HEK293 (cell line): ENCODE data around the gene PIGQ.
A peak's percentile ranks its signal among the peaks of the same experiment; 100 is the strongest.

ENCODE experiments used
- CTCF ChIA-PET: fragments of 350-600 bp; formaldehyde crosslinking; extraction: SDS; loops from one replicate; lab custom pipeline; 2021; ENCODE audit warnings: antibody characterized with exemption; lab: Yijun Ruan, JAX
- POLR2A ChIA-PET: fragments of 300-600 bp; formaldehyde crosslinking; extraction: SDS; loops from one replicate; lab custom pipeline; 2020; ENCODE audit warnings: antibody characterized with exemption, inconsistent platforms; lab: Yijun Ruan, JAX
- H3K27ac ChIP-seq: fragments of 200-500 bp; sonication (Bioruptor generic); 2 replicates; pipeline ENCODE4 v1.5.1; 2014; ENCODE audit warnings: low read depth, low read length, control low read depth, inconsistent platforms; ENCODE audit errors: extremely low read depth
- H3K36me3 ChIP-seq, 2 experiments: fragments of 200-500 bp in 1 of 2; sonication (Bioruptor generic) in 1 of 2; 1 replicate in 1 of 2; 2 replicates in 1 of 2; pipeline ENCODE4 v1.5.1; 2014 to 2017; ENCODE audit warnings: inconsistent platforms in 2 of 2, low read length in 2 of 2; ENCODE audit not compliant: control insufficient read depth in 2 of 2, insufficient read depth in 1 of 2
- H3K4me1 ChIP-seq: fragments of 200-500 bp; sonication (Bioruptor generic); 2 replicates; pipeline ENCODE4 v1.5.1; 2014; ENCODE audit warnings: mild to moderate bottlenecking, low read length, inconsistent platforms; ENCODE audit not compliant: control insufficient read depth, insufficient read depth
- H3K4me3 ChIP-seq: 2 replicates; pipeline ENCODE4 v1.5.1; 2011; ENCODE audit warnings: low read depth, mild to moderate bottlenecking, control low read depth, low read length, moderate library complexity
- H3K9me3 ChIP-seq: fragments of 200-500 bp; sonication (Bioruptor generic); 2 replicates; pipeline ENCODE4 v1.5.1; 2014; ENCODE audit warnings: low read depth, low read length, inconsistent platforms; ENCODE audit not compliant: control insufficient read depth, insufficient read depth
- GLIS1 ChIP-seq: fragments of 450-650 bp; formaldehyde crosslinking; IDR thresholded peaks from 2 replicates; pipeline ENCODE4 v1.5.1; 2016; ENCODE audit warnings: missing biosample characterization, missing genetic modification characterization
- HOXA7 ChIP-seq: sonication (generic); formaldehyde crosslinking; IDR thresholded peaks from 2 replicates; pipeline ENCODE4 v1.8.1; 2022; ENCODE audit warnings: missing genetic modification reagents, borderline replicate concordance
- PRDM10 ChIP-seq: fragments of 450-650 bp; formaldehyde crosslinking; IDR thresholded peaks from 2 replicates; pipeline ENCODE4 v1.5.1; 2016; ENCODE audit warnings: missing biosample characterization, missing genetic modification characterization
- SALL2 ChIP-seq: fragments of 450-650 bp; formaldehyde crosslinking; IDR thresholded peaks from 2 replicates; pipeline ENCODE4 v1.5.0; 2017; ENCODE audit warnings: missing biosample characterization, mild to moderate bottlenecking, missing genetic modification characterization, borderline replicate concordance
- TCF7L2 ChIP-seq: IDR thresholded peaks from 2 replicates; pipeline ENCODE4 v1.6.1; 2011; ENCODE audit warnings: low read depth, mild to moderate bottlenecking, inconsistent platforms, low read length, moderate library complexity, borderline replicate concordance
- YY1 ChIP-seq: fragments of 450-650 bp; formaldehyde crosslinking; IDR thresholded peaks from 2 replicates; pipeline ENCODE4 v1.5.1; 2018; ENCODE audit warnings: missing biosample characterization, missing genetic modification characterization
- ZBTB17 ChIP-seq: fragments of 450-650 bp; formaldehyde crosslinking; IDR thresholded peaks from 2 replicates; pipeline ENCODE4 v1.5.1; 2016; ENCODE audit warnings: missing biosample characterization, missing genetic modification characterization
- ZBTB20 ChIP-seq: fragments of 450-650 bp; formaldehyde crosslinking; IDR thresholded peaks from 2 replicates; pipeline ENCODE4 v1.5.1; 2016; ENCODE audit warnings: missing biosample characterization, missing genetic modification characterization
- ZBTB26 ChIP-seq: fragments of 450-650 bp; formaldehyde crosslinking; optimal IDR thresholded peaks from 2 replicates; pipeline ENCODE3; 2016; ENCODE audit warnings: missing biosample characterization, mild to moderate bottlenecking, missing genetic modification characterization
- ZBTB44 ChIP-seq: fragments of 450-650 bp; IDR thresholded peaks from 2 replicates; pipeline ENCODE4 v1.5.1; 2018; ENCODE audit warnings: missing biosample characterization, mild to moderate bottlenecking, missing genetic modification characterization
- ZFP3 ChIP-seq: fragments of 450-650 bp; formaldehyde crosslinking; IDR thresholded peaks from 2 replicates; pipeline ENCODE4 v1.5.1; 2016; ENCODE audit warnings: low read depth, missing biosample characterization, missing genetic modification characterization
- ZIC2 ChIP-seq: fragments of 450-650 bp; formaldehyde crosslinking; IDR thresholded peaks from 2 replicates; pipeline ENCODE4 v1.5.1; 2016; ENCODE audit warnings: missing biosample characterization, missing genetic modification characterization
- ZNF112 ChIP-seq: fragments of 450-650 bp; formaldehyde crosslinking; IDR thresholded peaks from 2 replicates; pipeline ENCODE4 v1.5.0; 2017; ENCODE audit warnings: missing biosample characterization, missing genetic modification characterization
- ZNF394 ChIP-seq: fragments of 450-650 bp; formaldehyde crosslinking; IDR thresholded peaks from 2 replicates; pipeline ENCODE4 v1.5.1; 2016; ENCODE audit warnings: missing biosample characterization, missing genetic modification characterization, mild to moderate bottlenecking, moderate library complexity, borderline replicate concordance
- ZNF626 ChIP-seq: fragments of 450-650 bp; sonication (Bioruptor Pico); formaldehyde crosslinking; IDR thresholded peaks from 2 replicates; pipeline ENCODE4 v1.5.1; 2018; ENCODE audit warnings: missing biosample characterization, missing genetic modification characterization, inconsistent platforms
- ZNF639 ChIP-seq: fragments of 450-650 bp; formaldehyde crosslinking; IDR thresholded peaks from 2 replicates; pipeline ENCODE4 v1.5.1; 2016; ENCODE audit warnings: missing biosample characterization, missing genetic modification characterization
- ZNF677 ChIP-seq: fragments of 450-650 bp; IDR thresholded peaks from 2 replicates; pipeline ENCODE4 v1.5.0; 2018; ENCODE audit warnings: missing biosample characterization, mild to moderate bottlenecking, missing genetic modification characterization, moderate library complexity

Gene PIGQ

GRCh38 chr16:525520-526180 lies 44.1 kb upstream of the PIGQ start (continued):
- TF ChIP-seq PRDM10 (tag by site-specific recombination) = peak; percentile 91
- TF ChIP-seq TCF7L2 = no peak

GRCh38 chr16:526181-527014 lies 43.4 kb upstream of the PIGQ start:
- Histone ChIP-seq H3K4me1 (peaks cover 8% of the 10 kb centered on the region), H3K36me3 (peaks cover 0 to 23% of the 10 kb centered on the region in 2 experiments; a peak in 1 of 3 replicates), H3K4me3 (peak overlapping the region; percentile 73), H3K9me3 (no peaks in the 10 kb centered on the region), H3K27ac (peak overlapping the region; percentile 97)
- TF ChIP-seq ZBTB44 (tag by site-specific recombination) = no peak
- peak; percentile 67 for TF ChIP-seq GLIS1
- peak; percentile 80 for TF ChIP-seq ZIC2 (tag by site-specific recombination)
- 0 out of 2 replicates have a peak, but pooled peaks have one; percentile 51 for TF ChIP-seq ZBTB17 (tag by site-specific recombination)
- CTCF ChIA-PET = interaction anchor here (0.6 to 0.9 kb wide), 4 partner anchors 14 to 1845 kb away, joined by 3 read pairs; no protein-coding TSS in a partner anchor
- POLR2A ChIA-PET = interaction anchor here (0.5 to 1.8 kb wide), 14 partner anchors 8 to 144 kb away, joined by 3 to 6 read pairs (median 4); partner anchors contain the start of genes DECR2, METTL26, NHLRC4 and RAB40C

GRCh38 chr16:527015-527903 lies 42.5 kb upstream of the PIGQ start, which contains the start of gene CAPN15:
Gene CAPN15 (plus strand): TSS chr16:527712. CDS start chr16:546839, 19,127 bp downstream.
- POLR2A ChIA-PET = interaction anchor here (0.5 to 1.8 kb wide), 12 partner anchors 9 to 145 kb away, joined by 3 to 6 read pairs (median 4); partner anchors contain the start of genes DECR2, METTL26, NHLRC4 and RAB40C
- peak within 1 kb of the TSS; percentile 73 for H3K4me3 ChIP-seq
- no peaks in the 10 kb centered on the region for H3K9me3 ChIP-seq
- peaks cover 0 to 22% of the 10 kb centered on the region in 2 experiments; a peak in 2 of 3 replicates for H3K36me3 ChIP-seq
- H3K4me1 ChIP-seq = peaks cover 8% of the 10 kb centered on the region
- H3K27ac ChIP-seq = peak within 1 kb of the TSS; percentile 97
- CTCF ChIA-PET = interaction anchor here (0.6 to 0.7 kb wide), 3 partner anchors 13 to 1844 kb away, joined by 3 read pairs; no protein-coding TSS in a partner anchor
- TF ChIP-seq YY1 (tag by site-specific recombination) (peak; percentile 50), ZNF639 (no peak), ZNF112 (tag by site-specific recombination) (no peak), ZBTB44 (tag by site-specific recombination) (no peak), ZNF394 (peak; percentile 71; the same call in 1 of the 2 replicates), ZFP3 (tag by site-specific recombination) (no peak), HOXA7 (CRISPR knock-in tag) (no peak), ZNF626 (tag by site-specific recombination) (no peak), SALL2 (tag by site-specific recombination) (no peak), ZBTB26 (tag by site-specific recombination) (peak; percentile 92), ZBTB20 (peak; percentile 96), ZNF677 (no peak)
